K562 (cell line): ENCODE data around the gene LAGE3. TPM values are rescaled to one million over a fixed set of nuclear protein-coding genes. Genes with fewer than 3 reads are reported as not detected.

Source experiments
- CHCHD3 ChIP-seq: fragments of 250-450 bp; sonication (Bioruptor Pico); IDR thresholded peaks from 2 replicates; pipeline ENCODE4 v2.1.2; 2022; ENCODE audit warnings: mild to moderate bottlenecking
- ETV1 ChIP-seq: fragments of 450-650 bp; conservative IDR thresholded peaks from 2 replicates; pipeline ENCODE4 v1.6.1; 2016; ENCODE audit warnings: missing genetic modification characterization, control low read depth, low read depth, missing compliant biosample characterization
- GMEB1 ChIP-seq: fragments of 250-450 bp; sonication (Bioruptor Pico); IDR thresholded peaks from 2 replicates; pipeline ENCODE4 v1.4.0; 2020; ENCODE audit warnings: mild to moderate bottlenecking
- GTF2B ChIP-seq: IDR thresholded peaks from 2 replicates; pipeline ENCODE4 v1.6.1; 2011; ENCODE audit not compliant: insufficient read length; ENCODE audit errors: extremely low read depth
- HIVEP1 ChIP-seq: fragments of 250-450 bp; sonication (Bioruptor Pico); IDR thresholded peaks from 2 replicates; pipeline ENCODE4 v1.4.0; 2020; ENCODE audit warnings: mild to moderate bottlenecking
- HSF4 ChIP-seq: fragments of 250-450 bp; sonication (Bioruptor Pico); IDR thresholded peaks from 2 replicates; pipeline ENCODE4 v2.1.2; 2022; ENCODE audit warnings: mild to moderate bottlenecking, moderate library complexity, borderline replicate concordance
- MCM3 ChIP-seq: fragments of 450-650 bp; IDR thresholded peaks from 2 replicates; pipeline ENCODE4 v1.6.1; 2016
- MTF1 ChIP-seq: fragments of 250-450 bp; sonication (Bioruptor Pico); IDR thresholded peaks from 2 replicates; pipeline ENCODE4 v1.9.0; 2021; ENCODE audit warnings: moderate library complexity, mild to moderate bottlenecking, inconsistent platforms, borderline replicate concordance
- NFYB ChIP-seq: IDR thresholded peaks from 2 replicates; pipeline ENCODE4 v1.6.1; 2011; ENCODE audit warnings: mild to moderate bottlenecking, moderate library complexity; ENCODE audit not compliant: insufficient read length; ENCODE audit errors: extremely low read depth
- RFX5 ChIP-seq: IDR thresholded peaks from 2 replicates; pipeline ENCODE4 v1.6.1; 2011; ENCODE audit warnings: low read depth, mild to moderate bottlenecking, improper control_type of control experiment, low read length
- SAFB2 ChIP-seq: fragments of 200-400 bp; formaldehyde crosslinking; IDR thresholded peaks from 2 replicates; pipeline ENCODE4 v1.6.1; 2018; ENCODE audit warnings: borderline replicate concordance, low read length, low read depth, moderate library complexity; ENCODE audit not compliant: severe bottlenecking
- TEAD1 ChIP-seq, 2 experiments: fragments of 450-650 bp in 1 of 2; sonication (generic) in 1 of 2; formaldehyde crosslinking; IDR thresholded peaks; 2 replicates each; pipeline versions ENCODE4 v1.4.0 to v1.8.0; 2020 to 2022; ENCODE audit warnings: mild to moderate bottlenecking in 2 of 2, missing genetic modification reagents in 1 of 2
- THRB ChIP-seq: fragments of 450-650 bp; formaldehyde crosslinking; conservative IDR thresholded peaks from 2 replicates; pipeline ENCODE4 v1.4.0; 2022; ENCODE audit warnings: mild to moderate bottlenecking, missing genetic modification characterization
- XRCC4 ChIP-seq: IDR thresholded peaks from one replicate; pipeline ENCODE4 v1.6.1; 2011; ENCODE audit not compliant: insufficient read depth, insufficient read length; ENCODE audit errors: extremely low read depth
- ZBED1 ChIP-seq: IDR thresholded peaks from 2 replicates; pipeline ENCODE4 v1.6.1; 2014
- ZEB2 ChIP-seq: fragments of 450-650 bp; IDR thresholded peaks from 2 replicates; pipeline ENCODE4 v1.6.1; 2016
- ZNF174 ChIP-seq: fragments of 250-450 bp; sonication (Bioruptor Pico); IDR thresholded peaks from 2 replicates; pipeline ENCODE4 v1.4.0; 2020; ENCODE audit warnings: mild to moderate bottlenecking
- ZNF445 ChIP-seq: fragments of 250-450 bp; sonication (Bioruptor Pico); IDR thresholded peaks from 2 replicates; pipeline ENCODE4 v1.4.0; 2020; ENCODE audit warnings: low read depth, mild to moderate bottlenecking, moderate library complexity
- ZNF57 ChIP-seq: fragments of 450-650 bp; formaldehyde crosslinking; IDR thresholded peaks from 2 replicates; pipeline ENCODE4 v1.4.0; 2020; ENCODE audit warnings: mild to moderate bottlenecking, moderate library complexity
- ZNF707 ChIP-seq: fragments of 250-450 bp; sonication (Bioruptor Pico); conservative IDR thresholded peaks from 2 replicates; pipeline ENCODE4 v1.8.0; 2022; ENCODE audit warnings: inconsistent platforms, mild to moderate bottlenecking, moderate library complexity
- ZNF830 ChIP-seq: fragments of 250-450 bp; sonication (Bioruptor Pico); IDR thresholded peaks from 2 replicates; pipeline ENCODE4 v1.5.0; 2021; ENCODE audit warnings: mild to moderate bottlenecking
- polyA plus RNA-seq, 8 experiments: library from polyadenylated mRNA; depleted of rRNA in 4 of 8; stranded (reverse) in 5 of 8; unstranded in 3 of 8; fragments of >200 nt; fragmentation: Nextera tagmentation in 2 of 8; fragmentation: Illumina TruSeq in 1 of 8; extraction: Ambion mirVana in 2 of 8; extraction: Trizol in 1 of 8; gene quantifications; 2 replicates each; pipeline versions ENCODE4 v1.2.1 to v1.2.3, GENCODE V29; 2011 to 2014; ENCODE audit warnings: inconsistent platforms in 1 of 8, missing spikeins in 1 of 8
- total RNA-seq, 7 experiments: library from RNA; depleted of rRNA in 6 of 7; stranded (reverse); fragments of >200 nt in 6 of 7; fragmentation: Illumina TruSeq in 2 of 7; extraction: Trizol in 2 of 7; gene quantifications; 2 replicates each; pipeline versions ENCODE4 v1.2.1 to v1.2.3, GENCODE V29; 2011 to 2021; ENCODE audit warnings: low replicate concordance in 1 of 7
- TF ChIP-seq, protein P1 (sequence below), 2 experiments: fragments of 450-650 bp in 1 of 2; IDR thresholded peaks; 2 replicates each; pipeline ENCODE4 v1.6.1; 2011 to 2017; ENCODE audit warnings: low read depth in 2 of 2, antibody characterized with exemption in 1 of 2, borderline replicate concordance in 1 of 2, low read length in 1 of 2, mild to moderate bottlenecking in 1 of 2, mixed read lengths in 1 of 2; ENCODE audit not compliant: control insufficient read depth in 1 of 2

Gene LAGE3
- total and polyA plus RNA-seq, 9 of the 15 experiments (the other 6 are each of a cell fraction or from before 2014, with no cell fraction given), result 28.2 to 125 (median 35.8) TPM

DNA sequence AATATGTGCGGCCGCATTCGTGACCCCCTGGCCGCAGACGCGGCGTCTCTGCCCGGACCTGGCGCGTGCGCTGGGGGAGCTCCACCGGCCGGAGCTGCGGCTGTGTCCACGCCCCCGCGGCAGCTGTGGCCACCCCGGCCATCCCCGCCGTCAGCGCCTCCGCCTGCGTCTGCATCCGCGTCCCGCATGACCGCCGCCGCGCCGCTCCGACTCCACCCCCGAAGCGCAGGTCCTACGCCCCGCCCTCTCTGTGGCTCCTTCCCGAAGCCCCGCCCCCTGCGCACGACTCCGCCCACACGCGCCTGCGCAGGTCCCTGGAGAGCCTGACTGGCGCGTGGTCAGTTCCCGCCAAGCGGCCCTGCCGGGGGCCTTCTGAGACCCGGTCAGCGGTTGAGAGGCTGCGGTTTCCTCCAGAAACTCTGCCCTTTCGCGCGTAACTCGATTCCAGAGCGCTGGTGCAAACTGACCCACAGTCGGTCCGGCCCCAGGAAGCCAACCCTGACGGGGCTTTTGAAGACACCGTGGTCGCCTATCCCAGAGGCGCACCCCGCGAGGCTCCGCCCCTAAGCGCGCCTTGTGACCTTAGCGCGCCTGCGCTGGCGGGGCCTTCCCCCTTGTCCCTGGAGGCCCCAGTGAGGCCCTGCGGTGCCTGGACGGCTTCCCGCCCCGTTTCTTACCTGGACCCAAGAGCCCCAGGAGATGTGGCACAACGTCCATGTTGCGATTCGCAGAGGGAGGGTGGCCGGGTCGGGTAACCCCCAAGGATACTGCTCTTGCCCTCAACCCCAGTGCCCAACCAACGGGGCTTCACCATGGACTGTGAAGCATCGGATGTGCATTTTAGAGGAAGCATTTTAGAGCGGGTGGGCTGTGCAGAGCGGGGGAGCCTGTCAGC is at the start of gene LAGE3 (continued):
- TF ChIP-seq MTF1 (CRISPR knock-in tag) (no peak), ZNF174 (CRISPR knock-in tag) (no peak), CHCHD3 (CRISPR knock-in tag) (no peak), XRCC4 (no peak), GMEB1 (CRISPR knock-in tag) (peak; percentile 79), ZNF830 (CRISPR knock-in tag) (no peak), ZNF445 (CRISPR knock-in tag) (no peak), ETV1 (tag) (no peak), ZNF57 (CRISPR knock-in tag) (no peak), RFX5 (no peak), HIVEP1 (CRISPR knock-in tag) (no peak), NFYB (no peak), HSF4 (0 out of 2 replicates have a peak, but pooled peaks have one; percentile 22), SAFB2 (no peak), MCM3 (no peak), TEAD1 (CRISPR knock-in tag; IDR thresholded peaks at IDR 0.05) (peak in 1 of 2 experiments; percentile 88; a peak in 2 of 4 replicates), ZBED1 (no peak), GTF2B (no peak), ZEB2 (no peak), ZNF707 (no peak), THRB (CRISPR knock-in tag) (no peak)
- TF ChIP-seq, protein P1, sequence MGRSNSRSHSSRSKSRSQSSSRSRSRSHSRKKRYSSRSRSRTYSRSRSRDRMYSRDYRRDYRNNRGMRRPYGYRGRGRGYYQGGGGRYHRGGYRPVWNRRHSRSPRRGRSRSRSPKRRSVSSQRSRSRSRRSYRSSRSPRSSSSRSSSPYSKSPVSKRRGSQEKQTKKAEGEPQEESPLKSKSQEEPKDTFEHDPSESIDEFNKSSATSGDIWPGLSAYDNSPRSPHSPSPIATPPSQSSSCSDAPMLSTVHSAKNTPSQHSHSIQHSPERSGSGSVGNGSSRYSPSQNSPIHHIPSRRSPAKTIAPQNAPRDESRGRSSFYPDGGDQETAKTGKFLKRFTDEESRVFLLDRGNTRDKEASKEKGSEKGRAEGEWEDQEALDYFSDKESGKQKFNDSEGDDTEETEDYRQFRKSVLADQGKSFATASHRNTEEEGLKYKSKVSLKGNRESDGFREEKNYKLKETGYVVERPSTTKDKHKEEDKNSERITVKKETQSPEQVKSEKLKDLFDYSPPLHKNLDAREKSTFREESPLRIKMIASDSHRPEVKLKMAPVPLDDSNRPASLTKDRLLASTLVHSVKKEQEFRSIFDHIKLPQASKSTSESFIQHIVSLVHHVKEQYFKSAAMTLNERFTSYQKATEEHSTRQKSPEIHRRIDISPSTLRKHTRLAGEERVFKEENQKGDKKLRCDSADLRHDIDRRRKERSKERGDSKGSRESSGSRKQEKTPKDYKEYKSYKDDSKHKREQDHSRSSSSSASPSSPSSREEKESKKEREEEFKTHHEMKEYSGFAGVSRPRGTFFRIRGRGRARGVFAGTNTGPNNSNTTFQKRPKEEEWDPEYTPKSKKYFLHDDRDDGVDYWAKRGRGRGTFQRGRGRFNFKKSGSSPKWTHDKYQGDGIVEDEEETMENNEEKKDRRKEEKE (IDR thresholded peaks at IDR 0.05; ENCODE audit: borderline replicate concordance in 1 of 2, control insufficient read depth in 1 of 2, low read depth in 2 of 2, low read length in 1 of 2), result 0 out of 4 replicates have a peak, but pooled peaks of 1 of the 2 experiments have one; percentile 75
